SU-DHL-6 (cell line): Measurements from ENCODE around the gene SPINK2.

Experiments used
- H2AFZ ChIP-seq: fragments of 200-600 bp; sonication (generic); 2 replicates; pipeline ENCODE4 v1.6.1; 2014; ENCODE audit warnings: low read depth, mild to moderate bottlenecking, moderate library complexity, mixed read lengths, antibody characterized with exemption, low read length; ENCODE audit not compliant: severe bottlenecking
- H3F3A ChIP-seq: fragments of 200-600 bp; shearing (Covaris generic); 2 replicates; pipeline ENCODE4 v1.6.0; 2016; ENCODE audit warnings: antibody characterized with exemption, mild to moderate bottlenecking; ENCODE audit not compliant: insufficient read depth
- H3K27ac ChIP-seq: fragments of 200-600 bp; sonication (generic); 2 replicates; pipeline ENCODE4 v1.5.1; 2016; ENCODE audit warnings: low read depth, mild to moderate bottlenecking, low read length, moderate library complexity, mixed read lengths
- H3K27me3 ChIP-seq: fragments of 200-600 bp; sonication (generic), shearing (Covaris generic); 2 replicates; pipeline ENCODE4 v1.6.0; 2014; ENCODE audit warnings: mild to moderate bottlenecking, low read length
- H3K36me3 ChIP-seq: fragments of 200-600 bp; sonication (generic); 2 replicates; pipeline ENCODE4 v1.6.1; 2014; ENCODE audit warnings: mild to moderate bottlenecking, low read length, mixed read lengths
- H3K4me2 ChIP-seq: fragments of 300-600, 200-600 bp; shearing (Covaris generic), sonication (generic); 2 replicates; pipeline ENCODE4 v1.6.0; 2014; ENCODE audit warnings: low read length, low read depth, mild to moderate bottlenecking; ENCODE audit not compliant: poor library complexity, severe bottlenecking
- H3K4me3 ChIP-seq: fragments of 200-600 bp; sonication (generic); 2 replicates; pipeline ENCODE4 v1.5.1; 2014; ENCODE audit warnings: antibody characterized with exemption, low read length, mild to moderate bottlenecking, mixed read lengths; ENCODE audit not compliant: insufficient read depth, poor library complexity, severe bottlenecking
- H3K79me2 ChIP-seq: fragments of 200-600 bp; sonication (generic); 2 replicates; pipeline ENCODE4 v1.6.1; 2014; ENCODE audit warnings: mild to moderate bottlenecking, low read length, moderate library complexity; ENCODE audit not compliant: insufficient read depth
- H3K9ac ChIP-seq: fragments of 200-600 bp; sonication (generic); 2 replicates; pipeline ENCODE4 v1.7.0; 2014; ENCODE audit warnings: mild to moderate bottlenecking, low read length
- H3K9me2 ChIP-seq: fragments of 200-600 bp; sonication (generic); replicated peaks from 2 replicates; pipeline ENCODE4 v1.6.1; 2014; ENCODE audit warnings: low read length; ENCODE audit not compliant: insufficient read depth
- H3K9me3 ChIP-seq: fragments of 200-600 bp; sonication (generic); 2 replicates; pipeline ENCODE4 v1.6.1; 2014; ENCODE audit warnings: low read length, mixed read lengths; ENCODE audit not compliant: insufficient read depth
- H4K20me1 ChIP-seq: fragments of 200-600 bp; sonication (generic); 2 replicates; pipeline ENCODE4 v1.6.1; 2014; ENCODE audit warnings: low read depth, mild to moderate bottlenecking, antibody characterized with exemption, low read length, moderate library complexity, mixed read lengths
- CTCF ChIP-seq: fragments of 200-600 bp; sonication (generic); IDR thresholded peaks from one replicate; pipeline ENCODE4 v1.5.1; 2017; ENCODE audit warnings: antibody characterized with exemption, mild to moderate bottlenecking, low read length, moderate library complexity; ENCODE audit not compliant: insufficient read depth, poor library complexity, severe bottlenecking
- EZH2phosphoT487 ChIP-seq: fragments of 200-600 bp; sonication (generic), shearing (Covaris generic); conservative IDR thresholded peaks from 2 replicates; pipeline ENCODE4 v1.6.1; 2018; ENCODE audit warnings: mild to moderate bottlenecking, antibody characterized with exemption, low read length, moderate library complexity, mixed read lengths

SPINK2 gene

DNA sequence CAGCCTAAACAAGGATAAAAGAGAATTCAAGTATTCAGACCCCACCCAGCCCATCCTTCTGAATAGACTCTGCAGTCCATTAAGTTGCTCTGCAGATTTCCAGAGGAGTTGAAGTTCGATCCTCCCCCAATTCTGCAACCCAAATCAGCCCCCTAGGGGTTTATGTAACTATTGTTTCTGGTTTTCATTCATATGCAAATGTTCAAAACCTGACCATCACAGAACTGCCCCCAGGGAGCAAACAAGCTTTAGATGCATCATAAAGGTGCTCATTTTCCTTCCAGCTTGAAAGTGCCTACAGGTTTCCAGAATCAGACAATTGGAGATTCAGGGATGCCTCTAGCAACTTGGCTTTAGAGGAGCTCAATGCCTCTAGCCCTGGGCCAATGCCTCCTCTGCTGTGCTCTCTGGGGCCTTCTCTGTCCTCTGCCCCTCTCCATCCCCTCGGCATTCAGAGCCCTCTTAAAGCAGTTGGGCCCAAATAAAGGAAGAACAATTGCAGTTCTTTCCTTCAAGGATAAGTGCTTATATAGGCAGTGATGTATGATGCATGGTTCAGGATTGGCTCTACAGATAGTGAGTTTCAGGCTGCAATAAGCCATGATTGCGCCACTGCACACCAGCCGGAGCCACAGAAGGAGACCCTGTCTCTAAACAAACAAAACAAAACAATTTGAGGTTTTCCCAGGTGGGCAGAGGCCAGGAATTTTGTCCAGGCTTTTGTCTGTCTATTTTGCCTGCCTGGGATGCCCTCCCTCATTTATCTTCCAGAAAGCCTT lies 23.5 kb upstream of the SPINK2 start:
- H3K27ac ChIP-seq = no peak overlapping the region
- no peaks in the 10 kb centered on the region for H3K79me2 ChIP-seq
- H3K9ac ChIP-seq = no peak overlapping the region
- no peaks in the 10 kb centered on the region for H3F3A ChIP-seq
- H3K4me2 ChIP-seq = no peak overlapping the region
- no peaks in the 10 kb centered on the region for H3K9me2 ChIP-seq
- H2AFZ ChIP-seq = no peak overlapping the region
- no peaks in the 10 kb centered on the region for H4K20me1 ChIP-seq
- no peaks in the 10 kb centered on the region for H3K27me3 ChIP-seq
- no peak overlapping the region for H3K4me3 ChIP-seq
- TF ChIP-seq EZH2phosphoT487 = no peak
- TF ChIP-seq CTCF = no peak
- H3K36me3 ChIP-seq = no peaks in the 10 kb centered on the region
- H3K9me3 ChIP-seq = no peaks in the 10 kb centered on the region

GRCh38 chr4:56843421-56843899 lies 22.0 kb upstream of the SPINK2 start:
- H3K4me3 ChIP-seq = no peak overlapping the region
- no peaks in the 10 kb centered on the region for H3K27me3 ChIP-seq
- no peaks in the 10 kb centered on the region for H3K9me3 ChIP-seq
- no peak overlapping the region for H3K27ac ChIP-seq
- no peak overlapping the region for H2AFZ ChIP-seq
- no peak overlapping the region for H3K4me2 ChIP-seq
- no peaks in the 10 kb centered on the region for H3K79me2 ChIP-seq
- no peak overlapping the region for H3K9ac ChIP-seq
- H3F3A ChIP-seq = no peaks in the 10 kb centered on the region
- no peaks in the 10 kb centered on the region for H3K9me2 ChIP-seq
- TF ChIP-seq CTCF = no peak
- no peak for TF ChIP-seq EZH2phosphoT487
- H4K20me1 ChIP-seq = no peaks in the 10 kb centered on the region
- H3K36me3 ChIP-seq = no peaks in the 10 kb centered on the region

DNA sequence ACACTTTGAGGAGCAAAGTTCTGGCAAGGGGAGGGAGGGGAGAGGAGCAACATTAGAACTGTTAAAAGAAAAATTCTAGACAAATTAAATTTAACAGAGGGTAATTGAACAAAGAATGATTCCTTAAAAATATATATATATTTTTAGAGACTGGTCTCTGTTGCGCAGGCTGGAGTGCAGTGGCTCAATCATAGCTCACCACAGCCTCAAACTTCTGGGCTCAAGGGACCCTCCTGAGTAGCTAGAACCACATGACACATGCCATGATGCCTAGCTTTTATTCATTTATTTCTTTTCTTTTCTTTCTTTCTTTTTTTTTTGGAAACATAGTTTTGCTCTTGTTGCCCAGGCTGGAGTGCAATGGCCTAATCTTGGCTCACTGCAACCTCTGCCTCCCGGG lies 19.1 kb upstream of the SPINK2 start:
- no peak overlapping the region for H3K27ac ChIP-seq
- no peak overlapping the region for H3K9ac ChIP-seq
- H3K4me2 ChIP-seq = no peak overlapping the region
- no peaks in the 10 kb centered on the region for H3K9me2 ChIP-seq
- H3K79me2 ChIP-seq = no peaks in the 10 kb centered on the region
- TF ChIP-seq EZH2phosphoT487 (no peak), CTCF (no peak)
- H4K20me1 ChIP-seq = no peaks in the 10 kb centered on the region
- no peaks in the 10 kb centered on the region for H3F3A ChIP-seq
- no peaks in the 10 kb centered on the region for H3K27me3 ChIP-seq
- H2AFZ ChIP-seq = no peak overlapping the region
- H3K9me3 ChIP-seq = no peaks in the 10 kb centered on the region
- H3K36me3 ChIP-seq = no peaks in the 10 kb centered on the region
- H3K4me3 ChIP-seq = no peak overlapping the region
